K562 (cell line): ENCODE results near the gene SPG21.

ENCODE experiments used
- CTCF ChIP-seq, 3 experiments: IDR thresholded peaks in 2 of 3; conservative IDR thresholded peaks in 1 of 3; 2 replicates each; pipeline ENCODE4 v1.5.1; 2011 to 2012; ENCODE audit warnings: low read length in 3 of 3, mild to moderate bottlenecking in 3 of 3, control low read depth in 2 of 3, improper control_type of control experiment in 1 of 3, inconsistent platforms in 1 of 3, low read depth in 1 of 3, mixed read lengths in 1 of 3, moderate library complexity in 1 of 3; ENCODE audit not compliant: insufficient read depth in 2 of 3
- HDAC2 ChIP-seq: fragments of 450-650 bp; IDR thresholded peaks from 2 replicates; pipeline ENCODE4 v1.6.1; 2016; ENCODE audit warnings: mild to moderate bottlenecking
- HMG20B ChIP-seq: fragments of 250-450 bp; sonication (Bioruptor Pico); IDR thresholded peaks from 2 replicates; pipeline ENCODE4 v1.5.0; 2021; ENCODE audit warnings: mild to moderate bottlenecking
- MAX ChIP-seq: sonication (generic); formaldehyde crosslinking; IDR thresholded peaks from 2 replicates; pipeline ENCODE4 v1.9.0; 2022; ENCODE audit warnings: mild to moderate bottlenecking, missing genetic modification reagents
- MXD1 ChIP-seq: fragments of 250-450 bp; sonication (Bioruptor Pico); IDR thresholded peaks from 2 replicates; pipeline ENCODE4 v1.8.0; 2021; ENCODE audit warnings: borderline replicate concordance, mild to moderate bottlenecking, moderate library complexity; ENCODE audit not compliant: poor library complexity, severe bottlenecking
- NR2F6 ChIP-seq: fragments of 450-650 bp; formaldehyde crosslinking; IDR thresholded peaks from 2 replicates; pipeline ENCODE4 v1.4.0; 2020; ENCODE audit warnings: mild to moderate bottlenecking
- ZBTB33 ChIP-seq: sonication (generic); formaldehyde crosslinking; IDR thresholded peaks from 2 replicates; pipeline ENCODE4 v1.8.1; 2023; ENCODE audit warnings: mild to moderate bottlenecking, missing genetic modification reagents
- ZNF398 ChIP-seq: fragments of 250-450 bp; sonication (Bioruptor Pico); IDR thresholded peaks from 2 replicates; pipeline ENCODE4 v1.8.0; 2021; ENCODE audit warnings: moderate library complexity, mild to moderate bottlenecking, inconsistent platforms
- ZNF655 ChIP-seq: fragments of 250-450 bp; sonication (Bioruptor Pico); IDR thresholded peaks from 2 replicates; pipeline ENCODE4 v1.5.0; 2021
- ZNF780A ChIP-seq: fragments of 250-450 bp; sonication (Bioruptor Pico); IDR thresholded peaks from 2 replicates; pipeline ENCODE4 v1.5.0; 2021; ENCODE audit warnings: mild to moderate bottlenecking

GRCh38 chr15:64982472-64982871 is 7.2 kb downstream of the SPG21 start:
- TF ChIP-seq MXD1 (CRISPR knock-in tag), result no peak
- TF ChIP-seq ZBTB33 (CRISPR knock-in tag), result no peak
- TF ChIP-seq ZNF655, result no peak
- TF ChIP-seq CTCF (IDR thresholded peaks at IDR 0.05 in 2 of 3, conservative IDR thresholded peaks at IDR 0.05 in 1 of 3; ENCODE audit: insufficient read depth in 2 of 3, low read depth in 1 of 3, low read length in 3 of 3), result no peak
- no peak for TF ChIP-seq HMG20B (CRISPR knock-in tag)
- TF ChIP-seq ZNF398 (CRISPR knock-in tag), result no peak
- no peak for TF ChIP-seq NR2F6 (CRISPR knock-in tag)
- TF ChIP-seq MAX (CRISPR knock-in tag), result no peak
- TF ChIP-seq ZNF780A (CRISPR knock-in tag), result no peak
- no peak for TF ChIP-seq HDAC2
